ENCODE results near the gene CBLIF. TPM values are rescaled to one million over a fixed set of nuclear protein-coding genes. Genes with fewer than 3 reads are reported as not detected.

The CBLIF gene
- total and polyA plus RNA-seq, 2 experiments from 2014 or later, result not detected

DNA sequence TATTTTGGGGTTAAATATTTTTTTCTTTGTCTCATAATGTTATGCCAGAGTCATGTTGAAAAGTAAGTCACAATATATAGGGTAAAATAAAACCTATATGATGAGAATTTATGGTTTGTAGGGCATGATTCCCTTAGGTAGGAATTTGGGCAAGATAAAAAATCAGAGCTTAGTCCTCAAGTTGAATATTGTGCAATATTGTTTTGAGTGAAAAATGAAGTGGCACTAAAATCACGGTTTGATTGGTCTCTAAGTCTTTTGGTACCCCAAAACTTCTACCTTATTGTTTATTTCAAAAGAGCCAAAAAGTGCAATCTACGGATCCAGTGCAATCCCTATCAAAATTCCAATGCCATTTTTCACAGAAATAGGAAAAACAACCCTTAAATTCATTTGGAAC, 33.1 kb downstream of the CBLIF start:
- Histone ChIP-seq H2AFZ (no peak overlapping the region), H3K9me2 (ENCODE audit: insufficient read depth) (0 out of 2 replicates have a peak, but pooled peaks cover 3% of the 10 kb centered on the region), H3K4me2 (ENCODE audit: unreplicated experiment) (no peak overlapping the region), H3K4me3 (no peak overlapping the region), H3K4me1 (ENCODE audit: insufficient read depth) (0 out of 2 replicates have a peak, but pooled peaks cover 5% of the 10 kb centered on the region), H3F3A (ENCODE audit: insufficient read depth) (no peaks in the 10 kb centered on the region), H3K27me3 (replicated peaks; ENCODE audit: insufficient read depth) (no peaks in the 10 kb centered on the region), H3K9ac (no peak overlapping the region), H3K9me3 (ENCODE audit: low read depth) (no peaks in the 10 kb centered on the region), H3K79me2 (ENCODE audit: insufficient read depth) (peaks cover 28% of the 10 kb centered on the region), H3K36me3 (ENCODE audit: low read depth) (peaks cover 15% of the 10 kb centered on the region), H4K20me1 (ENCODE audit: insufficient read depth) (no peaks in the 10 kb centered on the region), H3K27ac (no peak overlapping the region)
- DNase-seq, result no peak
- WGBS, 2 experiments (ENCODE audit: low coverage in 1 of 2, low lambda C conversion rate in 2 of 2, missing lambda C conversion rate in 2 of 2), result 93% methylated on average over 2 of the region's 2 CpGs
- in situ Hi-C loops (cut with MboI), result no loop called here
- TF ChIP-seq EZH2phosphoT487 (IDR thresholded peaks at IDR 0.05; ENCODE audit: insufficient read depth, low read depth) (no peak), EZH2 (IDR thresholded peaks at IDR 0.05; ENCODE audit: insufficient read depth, poor library complexity, severe bottlenecking) (no peak)

- peak overlapping the region; percentile 99 for H2AFZ ChIP-seq
- peaks cover 24% of the 10 kb centered on the region for H3K36me3 ChIP-seq (ENCODE audit: low read depth)
- TF ChIP-seq EZH2 (IDR thresholded peaks at IDR 0.05; ENCODE audit: insufficient read depth, poor library complexity, severe bottlenecking) (no peak), EZH2phosphoT487 (IDR thresholded peaks at IDR 0.05; ENCODE audit: insufficient read depth, low read depth) (no peak)
- peak overlapping the region; percentile 92 for H3K4me2 ChIP-seq (ENCODE audit: unreplicated experiment)
- no peaks in the 10 kb centered on the region for H3K27me3 ChIP-seq (replicated peaks; ENCODE audit: insufficient read depth)
- 12 to 14% methylated on average over 8 of the region's 8 CpGs for WGBS, 2 experiments (ENCODE audit: low coverage in 1 of 2, low lambda C conversion rate in 2 of 2, missing lambda C conversion rate in 2 of 2)
- no peaks in the 10 kb centered on the region for H4K20me1 ChIP-seq (ENCODE audit: insufficient read depth)
- in situ Hi-C loops (cut with MboI), result no loop called here
- H3K9me2 ChIP-seq (ENCODE audit: insufficient read depth), result 0 out of 2 replicates have a peak, but pooled peaks cover 3% of the 10 kb centered on the region
- H3K4me3 ChIP-seq, result peak overlapping the region; percentile 95
- no peak for DNase-seq
- no peaks in the 10 kb centered on the region for H3F3A ChIP-seq (ENCODE audit: insufficient read depth)
- peaks cover 28% of the 10 kb centered on the region for H3K79me2 ChIP-seq (ENCODE audit: insufficient read depth)
- H3K9ac ChIP-seq, result peak overlapping the region; percentile 90
- peak overlapping the region; percentile 50 for H3K27ac ChIP-seq
- H3K9me3 ChIP-seq (ENCODE audit: low read depth), result no peaks in the 10 kb centered on the region
- 0 out of 2 replicates have a peak, but pooled peaks cover 5% of the 10 kb centered on the region for H3K4me1 ChIP-seq (ENCODE audit: insufficient read depth)
These were observed 34.4 kb downstream of the CBLIF start for GRCh38 chr11:59810911-59811259.

DNA sequence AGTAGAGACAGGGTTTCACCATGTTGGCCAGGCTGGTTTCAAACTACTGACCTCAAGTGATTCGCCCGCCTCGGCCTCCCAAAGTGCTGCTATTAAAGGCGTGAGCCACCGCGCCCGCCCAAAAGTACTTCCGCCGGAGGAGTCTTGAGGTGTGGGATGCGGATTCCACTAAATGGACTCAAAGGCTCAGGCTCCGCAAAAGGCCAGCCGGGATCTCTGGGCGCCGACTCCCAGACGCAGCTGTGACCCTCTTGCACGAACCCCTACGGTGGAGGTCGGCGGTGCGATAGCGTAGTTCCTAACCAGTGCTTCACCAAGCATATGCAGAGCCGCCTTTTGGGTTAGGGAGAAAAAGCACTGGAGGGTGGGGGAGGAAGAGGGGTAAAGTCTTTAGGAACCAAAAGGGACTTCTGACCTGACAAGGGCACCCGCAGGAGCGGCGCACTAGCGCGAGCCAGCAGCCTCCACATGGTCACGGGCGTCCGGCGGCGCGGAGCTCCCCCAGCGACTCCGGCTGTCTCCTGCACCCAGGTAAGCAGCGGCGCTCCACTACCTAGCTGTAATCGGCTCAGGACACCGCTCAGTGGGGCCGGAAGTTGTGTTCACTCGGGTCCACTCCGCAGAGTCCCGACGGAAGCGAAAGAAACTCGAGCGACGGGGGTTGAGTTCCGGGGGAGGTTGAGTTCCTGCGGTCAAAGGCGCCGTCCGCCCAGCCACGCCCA, 34.9 kb downstream of the CBLIF start, which contains the start of gene MRPL16:
Gene MRPL16, minus strand, starts transcription at position 590 of the 722 bp plus-strand sequence. Its CDS starts 120 bp downstream, at position 470.
- peak; percentile 92 for DNase-seq
- in situ Hi-C loops (cut with MboI), result no loop called here
- 0 out of 2 replicates have a peak, but pooled peaks cover 5% of the 10 kb centered on the region for H3K4me1 ChIP-seq (ENCODE audit: insufficient read depth)

DNA sequence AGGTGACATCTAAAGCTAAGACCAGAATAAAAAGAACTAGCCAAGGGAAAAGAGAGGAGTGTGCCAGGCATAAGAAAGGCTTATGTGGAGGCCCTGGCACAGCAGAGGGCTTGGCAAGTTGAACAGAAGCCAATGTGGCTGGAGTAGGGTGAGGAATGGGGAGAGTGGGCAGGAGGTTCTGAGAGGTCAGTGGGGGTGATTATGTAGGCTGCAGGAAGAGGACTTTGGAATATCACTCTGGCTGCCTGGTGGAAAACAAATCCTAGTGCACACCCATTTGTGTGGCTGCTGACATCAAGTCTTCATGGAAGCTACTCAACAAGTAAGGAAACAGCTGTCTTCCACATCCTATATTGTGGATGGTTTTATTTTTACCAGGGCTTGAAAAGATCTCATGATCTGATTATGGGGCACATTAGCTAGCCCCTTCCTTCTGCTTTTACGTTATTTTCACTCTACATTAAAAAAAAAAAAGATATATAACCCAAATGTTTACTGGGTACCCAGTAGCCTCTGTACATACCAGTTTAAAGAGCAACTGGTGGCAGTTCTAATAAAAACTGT, 38.2 kb downstream of the CBLIF start:
- Histone ChIP-seq H3F3A (ENCODE audit: insufficient read depth) (0 out of 2 replicates have a peak, but pooled peaks cover 5% of the 10 kb centered on the region), H3K4me2 (ENCODE audit: unreplicated experiment) (no peak overlapping the region), H3K4me3 (no peak overlapping the region), H3K9ac (no peak overlapping the region), H4K20me1 (ENCODE audit: insufficient read depth) (no peaks in the 10 kb centered on the region), H3K36me3 (ENCODE audit: low read depth) (peaks cover 24% of the 10 kb centered on the region), H3K27me3 (replicated peaks; ENCODE audit: insufficient read depth) (no peaks in the 10 kb centered on the region), H3K4me1 (ENCODE audit: insufficient read depth) (0 out of 2 replicates have a peak, but pooled peaks cover 5% of the 10 kb centered on the region), H3K9me2 (ENCODE audit: insufficient read depth) (0 out of 2 replicates have a peak, but pooled peaks cover 3% of the 10 kb centered on the region), H2AFZ (no peak overlapping the region), H3K79me2 (ENCODE audit: insufficient read depth) (peaks cover 28% of the 10 kb centered on the region), H3K9me3 (ENCODE audit: low read depth) (no peaks in the 10 kb centered on the region), H3K27ac (no peak overlapping the region)
- TF ChIP-seq EZH2phosphoT487 (IDR thresholded peaks at IDR 0.05; ENCODE audit: insufficient read depth, low read depth) (no peak), EZH2 (IDR thresholded peaks at IDR 0.05; ENCODE audit: insufficient read depth, poor library complexity, severe bottlenecking) (no peak)
- DNase-seq, result no peak
- in situ Hi-C loops (cut with MboI), result loop anchor here (10.0 kb wide), 1 partner anchor 52 kb away; the partner anchor contains the start of gene STX3
- 52 to 66% methylated on average over 1 of the region's 1 CpG for WGBS, 2 experiments (ENCODE audit: low coverage in 1 of 2, low lambda C conversion rate in 2 of 2, missing lambda C conversion rate in 2 of 2)

More for the DNA sequence above, 34.9 kb downstream of the CBLIF start, which contains the start of gene MRPL16:
- H3K27ac ChIP-seq, result peak within 1 kb of the TSS; percentile 55
- no peaks in the 10 kb centered on the region for H3F3A ChIP-seq (ENCODE audit: insufficient read depth)
- WGBS, 2 experiments (ENCODE audit: low coverage in 1 of 2, low lambda C conversion rate in 2 of 2, missing lambda C conversion rate in 2 of 2), result 1% methylated on average over 54 of the region's 54 CpGs
- H3K36me3 ChIP-seq (ENCODE audit: low read depth), result peaks cover 24% of the 10 kb centered on the region
- H4K20me1 ChIP-seq (ENCODE audit: insufficient read depth), result no peaks in the 10 kb centered on the region
- H3K27me3 ChIP-seq (replicated peaks; ENCODE audit: insufficient read depth), result no peaks in the 10 kb centered on the region
- peak within 1 kb of the TSS; percentile 95 for H3K4me3 ChIP-seq
- no peaks in the 10 kb centered on the region for H3K9me3 ChIP-seq (ENCODE audit: low read depth)
- H3K4me2 ChIP-seq (ENCODE audit: unreplicated experiment), result peak within 1 kb of the TSS; percentile 92
- H3K9me2 ChIP-seq (ENCODE audit: insufficient read depth), result 0 out of 2 replicates have a peak, but pooled peaks cover 3% of the 10 kb centered on the region
- peak within 1 kb of the TSS; percentile 99 for H2AFZ ChIP-seq
- H3K79me2 ChIP-seq (ENCODE audit: insufficient read depth), result peaks cover 28% of the 10 kb centered on the region
- H3K9ac ChIP-seq, result peak within 1 kb of the TSS; percentile 90
- no peak for TF ChIP-seq EZH2 (IDR thresholded peaks at IDR 0.05; ENCODE audit: insufficient read depth, poor library complexity, severe bottlenecking)
- TF ChIP-seq EZH2phosphoT487 (IDR thresholded peaks at IDR 0.05; ENCODE audit: insufficient read depth, low read depth), result no peak

Data from GM23248 (cell line).